Activated CD8-positive, alpha-beta memory T cell treated with anti-CD3 and anti-CD28 coated beads, Interleukin-2, amount 50 U/mL, for 1 hour (primary cell): ENCODE results near the gene KDM7A.
"Not testable (repeated sequence)": the region's sequence is repeated elsewhere in the genome, so short reads cannot be mapped to it uniquely, and the experiment has no call there.

Experiments
- DNase-seq: peaks from one replicate; pipeline ENCODE4 v3.0.0-alpha.2; 2020; ENCODE audit errors: extremely low read depth

KDM7A gene

GRCh38 chr7:140202942-140203341 lies 26.2 kb upstream of the KDM7A start:
- DNase-seq: not testable (repeated sequence)

- no peak for DNase-seq
Observed at GRCh38 chr7:140201393-140201792, 24.6 kb upstream of the KDM7A start.

GRCh38 chr7:140200061-140200989 lies 23.5 kb upstream of the KDM7A start:
- DNase-seq: no peak

- DNase-seq: no peak
Observed at GRCh38 chr7:140197938-140198337, 21.2 kb upstream of the KDM7A start.

- no peak for DNase-seq
Observed at GRCh38 chr7:140197218-140197890, 20.6 kb upstream of the KDM7A start.

- no peak for DNase-seq
Observed at GRCh38 chr7:140196361-140197217, 19.8 kb upstream of the KDM7A start.

- DNase-seq: no peak
Observed at GRCh38 chr7:140195859-140196258, 19.1 kb upstream of the KDM7A start.

GRCh38 chr7:140192620-140193019 lies 15.8 kb upstream of the KDM7A start:
- DNase-seq: no peak

- no peak for DNase-seq
Observed at GRCh38 chr7:140192176-140192575, 15.4 kb upstream of the KDM7A start.

GRCh38 chr7:140190588-140190987 lies 13.8 kb upstream of the KDM7A start:
- no peak for DNase-seq

GRCh38 chr7:140189917-140190316 lies 13.1 kb upstream of the KDM7A start:
- no peak for DNase-seq

GRCh38 chr7:140182917-140183316 lies 6.1 kb upstream of the KDM7A start:
- DNase-seq: no peak

GRCh38 chr7:140179339-140179738 lies 2.6 kb upstream of the KDM7A start:
- DNase-seq: no peak

GRCh38 chr7:140176122-140176701 lies 571 bp downstream of the KDM7A start:
- DNase-seq: no peak

- DNase-seq: peak; percentile 91
Observed at GRCh38 chr7:140175221-140176121, 1.3 kb downstream of the KDM7A start.

- no peak for DNase-seq
Observed at GRCh38 chr7:140174217-140174616, 2.6 kb downstream of the KDM7A start.

- no peak for DNase-seq
Observed at GRCh38 chr7:140170375-140170774, 6.4 kb downstream of the KDM7A start.

GRCh38 chr7:140168816-140169215 lies 8.0 kb downstream of the KDM7A start:
- DNase-seq: no peak

GRCh38 chr7:140165422-140165821 lies 11.4 kb downstream of the KDM7A start:
- no peak for DNase-seq

GRCh38 chr7:140162081-140162480 lies 14.7 kb downstream of the KDM7A start:
- DNase-seq: not testable (repeated sequence)

GRCh38 chr7:140161047-140161446 lies 15.7 kb downstream of the KDM7A start:
- DNase-seq: no peak
